ENCODE results near the gene B4GALNT4.
"Not testable (repeated sequence)": the region's sequence is repeated elsewhere in the genome, so short reads cannot be mapped to it uniquely, and the experiment has no call there.

B4GALNT4 gene

DNA sequence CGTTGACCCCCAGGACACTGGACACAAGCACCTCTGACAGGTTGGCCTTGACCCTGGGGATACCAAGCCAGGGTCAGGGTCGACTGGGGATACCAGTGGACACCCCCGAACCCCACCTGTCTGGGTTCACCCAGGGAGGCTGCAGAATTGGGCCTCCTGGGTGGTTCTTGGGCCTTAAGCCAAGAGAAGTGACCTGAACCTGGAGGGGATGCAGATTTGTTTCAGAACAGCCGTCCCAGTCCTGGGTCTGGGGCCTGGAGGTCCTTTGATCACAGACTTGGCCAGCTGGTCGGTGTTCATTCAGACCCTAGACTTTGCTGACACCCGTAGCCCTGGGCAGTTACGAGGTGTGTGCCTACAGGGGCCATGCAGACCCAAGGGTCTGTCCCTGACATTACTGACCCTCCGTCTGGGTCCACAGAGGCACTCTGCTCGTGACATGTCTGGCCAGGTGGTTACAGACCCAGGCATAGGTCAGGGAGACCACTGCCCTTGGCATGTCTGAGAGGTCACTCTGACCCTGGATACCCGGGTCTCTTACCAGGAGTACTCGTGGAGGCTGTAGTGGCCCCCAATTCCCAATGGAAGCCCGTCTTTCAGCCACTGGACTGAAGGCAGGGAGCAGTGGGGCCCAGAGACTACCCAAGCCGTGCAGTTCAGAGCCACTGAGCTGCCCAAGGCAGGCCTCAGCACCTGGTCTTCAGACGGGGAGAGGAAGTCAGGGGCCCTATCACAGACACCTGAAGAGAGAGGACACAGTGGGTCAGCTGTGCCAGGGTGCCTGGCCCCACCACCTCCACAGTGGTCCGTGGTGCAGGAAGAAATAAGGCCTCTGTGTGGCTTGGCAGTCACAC lies 39.1 kb downstream of the B4GALNT4 start:
- DNase-seq (ENCODE audit: low spot score) = no peak

DNA sequence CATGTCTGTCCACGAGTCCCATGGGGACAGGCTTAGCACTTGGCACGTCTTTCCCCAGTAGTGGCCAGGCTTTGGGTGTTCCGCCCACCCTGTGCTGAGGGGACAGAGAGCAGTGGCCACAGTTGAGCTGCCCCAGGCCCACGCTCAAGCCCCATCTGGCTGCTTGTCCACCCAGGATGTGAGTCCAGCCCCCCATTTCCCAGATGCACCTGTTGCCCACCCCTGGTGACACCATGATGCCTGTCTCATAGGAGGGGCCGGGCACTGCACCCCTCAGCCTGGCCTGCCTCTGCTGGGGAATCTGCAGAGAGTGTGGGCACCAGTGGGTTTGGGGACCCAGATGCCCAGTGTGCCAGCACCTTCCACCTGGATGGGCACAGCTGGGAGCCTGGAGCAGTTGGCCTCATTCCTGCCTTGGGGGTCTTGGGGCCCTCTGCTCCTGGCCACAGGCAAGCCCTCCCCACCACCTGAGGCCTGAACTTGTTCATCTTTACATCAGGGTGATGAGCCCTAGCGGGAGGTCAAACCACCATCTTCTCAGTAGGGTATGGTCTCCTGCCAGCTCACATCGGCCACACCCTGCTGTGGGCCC lies 39.8 kb downstream of the B4GALNT4 start:
- DNase-seq (ENCODE audit: low spot score) = no peak

DNA sequence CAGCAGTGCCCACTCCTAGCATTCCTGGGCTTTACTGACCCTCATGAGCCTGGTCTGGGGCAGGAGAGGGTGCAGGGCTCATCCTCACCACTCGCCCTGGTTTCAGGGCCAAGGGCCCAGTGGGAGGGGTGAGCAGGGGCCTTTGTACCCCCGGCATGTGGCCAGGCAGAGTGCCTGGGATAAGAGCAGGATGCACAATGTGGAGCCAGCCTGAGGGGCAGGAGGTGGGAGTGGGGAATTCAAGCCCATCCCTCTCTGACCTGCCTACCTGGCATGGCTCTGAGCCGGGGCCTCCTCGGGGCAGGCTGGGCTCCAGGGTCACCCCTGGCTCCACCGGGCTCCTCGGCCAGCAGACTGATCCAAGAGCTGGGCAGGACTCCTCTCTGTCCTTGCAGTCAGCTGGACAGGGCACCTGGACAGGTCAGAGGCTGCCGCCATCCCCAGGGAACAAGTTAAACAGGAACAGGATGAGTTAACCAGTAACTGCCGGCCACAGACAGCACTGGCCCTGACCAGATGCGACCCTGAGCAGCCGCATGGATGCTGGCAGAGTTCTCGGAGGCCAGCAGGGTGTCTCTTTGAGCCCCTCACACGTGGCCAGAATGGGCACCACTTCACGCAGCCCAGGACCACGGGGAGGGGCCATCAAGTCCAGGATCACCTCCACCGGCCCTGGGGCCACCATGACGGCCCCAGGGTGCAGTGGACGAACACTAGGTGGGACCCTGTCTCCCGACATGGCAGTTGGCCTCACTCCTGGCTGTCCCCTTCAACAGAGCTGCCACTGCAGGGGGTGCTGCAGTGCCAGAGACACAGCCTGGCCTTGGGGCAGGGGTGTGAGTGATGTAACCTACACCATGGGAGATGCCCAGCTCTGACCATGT lies 40.5 kb downstream of the B4GALNT4 start:
- DNase-seq (ENCODE audit: low spot score) = no peak

- not testable (repeated sequence) for DNase-seq (ENCODE audit: low spot score)
Observed at GRCh38 chr11:410711-411110, 41.4 kb downstream of the B4GALNT4 start.

- DNase-seq (ENCODE audit: low spot score) = not testable (repeated sequence)
Observed at GRCh38 chr11:411520-411919, 42.2 kb downstream of the B4GALNT4 start.

DNA sequence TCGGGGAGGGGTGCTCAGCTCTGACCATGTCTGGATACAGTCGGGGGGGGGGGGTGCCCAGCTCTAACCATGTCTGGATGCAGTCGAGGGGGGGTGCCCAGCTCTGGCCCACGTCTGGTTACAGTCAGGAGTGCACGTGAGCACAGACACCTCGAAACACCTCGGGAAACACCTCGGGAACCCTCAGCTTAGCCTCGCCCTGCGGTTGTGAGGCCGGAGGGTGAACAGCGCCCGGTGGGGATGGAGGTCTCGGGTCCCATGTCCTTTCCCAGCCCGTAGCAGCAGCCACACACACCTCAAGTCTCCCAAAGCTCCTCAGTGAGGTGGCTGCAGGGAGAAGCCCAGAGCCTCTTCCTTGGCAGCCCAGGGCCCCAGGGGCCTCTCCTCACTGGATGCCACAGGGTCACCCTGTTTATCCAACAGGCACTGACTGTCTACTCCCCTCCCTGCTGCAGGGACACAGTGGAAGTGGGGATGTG lies 43.4 kb downstream of the B4GALNT4 start:
- DNase-seq (ENCODE audit: low spot score) = no peak

DNA sequence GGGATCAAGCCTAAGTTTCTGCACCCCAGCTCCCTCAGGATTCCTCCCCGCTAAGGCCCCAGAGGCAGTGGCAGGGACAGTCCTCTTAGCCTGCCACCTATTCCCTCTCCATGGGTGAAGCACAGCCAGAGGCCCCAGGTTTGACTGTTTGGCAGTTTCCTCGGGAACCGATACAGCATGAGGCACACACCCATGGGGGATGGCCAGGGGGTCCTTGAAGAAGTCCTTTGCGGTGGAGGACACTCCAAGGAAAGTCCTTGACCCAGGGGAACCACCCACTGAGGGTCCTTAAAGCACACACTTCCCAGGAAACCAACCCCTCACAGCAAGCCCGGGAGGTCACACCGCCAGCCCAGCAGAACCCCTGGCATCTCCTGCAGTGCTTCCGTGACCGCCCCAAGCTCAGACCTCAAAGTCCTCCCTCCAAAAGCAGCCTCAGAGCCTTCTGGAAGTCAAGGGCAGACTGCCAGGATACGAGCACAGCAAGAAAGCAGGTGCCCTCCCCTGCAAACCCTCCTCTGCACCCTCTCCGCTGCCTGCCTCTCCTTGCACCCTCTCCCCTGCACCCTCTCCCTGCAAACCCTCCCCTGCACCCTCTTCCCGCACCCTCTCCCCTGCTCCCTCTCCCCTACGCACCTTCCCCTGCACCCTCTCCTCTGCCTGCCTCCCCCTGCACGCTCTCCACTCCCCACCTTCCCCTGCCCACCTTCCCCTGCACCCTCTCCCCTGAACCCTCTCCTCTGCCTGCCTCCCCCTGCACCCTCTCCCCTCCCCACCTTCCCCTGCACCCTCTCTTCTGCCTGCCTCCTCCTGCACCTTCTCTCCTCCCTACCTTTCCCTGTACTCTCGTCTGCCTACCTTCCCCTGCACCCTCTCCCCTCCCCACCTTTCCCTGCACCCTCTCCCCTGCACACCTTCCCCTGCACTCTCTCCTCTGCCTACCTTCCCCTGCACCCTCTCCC lies 44.1 kb downstream of the B4GALNT4 start:
- DNase-seq (ENCODE audit: low spot score) = no peak

- no peak for DNase-seq (ENCODE audit: low spot score)
Observed at GRCh38 chr11:414318-414857, 45.1 kb downstream of the B4GALNT4 start.

- no peak for DNase-seq (ENCODE audit: low spot score)
Observed at GRCh38 chr11:415640-416041, 46.3 kb downstream of the B4GALNT4 start.

- DNase-seq (ENCODE audit: low spot score) = no peak
Observed at GRCh38 chr11:416051-416756, 46.9 kb downstream of the B4GALNT4 start.

DNA sequence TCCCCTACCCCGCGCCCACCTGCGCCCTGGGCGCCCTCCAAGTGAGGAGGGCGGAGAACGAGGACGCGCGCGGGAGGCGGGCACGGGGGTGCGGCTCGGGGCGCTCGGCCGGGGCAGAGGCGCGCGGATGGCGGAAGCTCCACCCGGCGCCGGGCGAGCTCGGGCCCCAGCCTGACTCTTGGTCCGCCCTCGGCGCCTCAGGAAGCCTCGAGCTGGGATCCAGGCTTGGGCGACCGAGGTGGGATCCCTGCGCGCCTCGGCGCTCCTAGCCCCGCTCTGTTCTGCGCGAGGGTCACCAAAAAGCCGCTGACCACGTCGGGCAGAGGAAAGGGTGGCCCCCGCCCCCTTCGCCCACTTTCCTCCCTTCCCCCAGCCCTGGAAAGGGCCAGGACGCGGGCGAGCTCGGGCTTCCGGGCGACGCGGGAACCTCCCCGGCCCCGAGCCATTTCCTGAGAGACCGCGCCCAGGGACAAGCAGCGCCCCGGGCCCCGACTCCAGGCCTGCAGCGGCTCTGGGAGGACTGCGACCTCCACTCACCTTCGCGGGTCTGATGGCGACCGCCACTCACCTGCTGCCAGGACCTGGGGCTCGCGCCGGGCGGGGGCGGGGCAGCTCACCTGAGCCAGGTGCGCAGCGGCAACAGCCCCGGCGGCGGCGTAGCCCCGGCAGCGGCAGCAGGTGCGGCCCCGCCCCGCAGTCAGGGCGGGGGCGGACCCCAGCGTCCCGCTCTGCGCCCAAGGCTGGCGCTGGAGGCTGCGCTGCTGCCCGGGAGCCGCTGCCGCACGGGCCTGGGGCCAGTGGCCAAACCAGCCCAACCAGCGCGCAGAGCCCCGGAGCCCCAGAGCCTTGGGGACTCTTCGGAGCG lies 47.7 kb downstream of the B4GALNT4 start:
- no peak for DNase-seq (ENCODE audit: low spot score)

DNA sequence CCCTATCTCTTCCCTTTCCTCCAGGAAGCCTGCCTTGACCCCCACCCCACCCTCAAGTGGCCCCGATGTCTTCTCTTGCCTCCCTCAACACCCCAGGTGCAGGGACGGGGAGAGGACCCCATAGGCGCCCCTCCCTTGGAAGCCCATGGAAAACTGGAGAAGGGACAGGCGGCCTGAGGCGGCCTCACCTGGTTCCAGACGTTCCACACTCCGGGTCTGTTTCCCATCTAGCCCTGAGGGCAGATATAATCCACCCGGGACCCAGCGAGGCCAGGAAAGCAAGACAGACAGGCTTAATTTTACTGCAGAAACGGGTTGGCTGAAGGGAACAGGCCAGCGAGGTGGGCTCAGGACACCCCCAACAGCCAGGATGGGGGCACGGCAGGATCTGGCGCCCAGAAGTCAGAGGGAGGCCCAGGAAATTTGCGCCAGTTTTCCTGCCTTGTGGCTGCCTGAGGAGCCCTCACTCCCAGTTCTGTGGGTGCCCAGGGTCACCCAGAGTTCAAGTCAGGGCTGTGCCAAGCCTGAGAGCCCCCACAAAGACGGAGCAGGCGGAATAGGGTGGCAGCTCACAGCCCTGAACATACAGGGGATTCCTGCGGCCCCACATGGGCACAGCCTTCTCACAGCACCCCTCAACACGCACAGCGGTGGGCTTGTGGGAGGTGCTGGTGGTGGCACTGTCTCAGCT lies 48.5 kb downstream of the B4GALNT4 start:
- no peak for DNase-seq (ENCODE audit: low spot score)

DNA sequence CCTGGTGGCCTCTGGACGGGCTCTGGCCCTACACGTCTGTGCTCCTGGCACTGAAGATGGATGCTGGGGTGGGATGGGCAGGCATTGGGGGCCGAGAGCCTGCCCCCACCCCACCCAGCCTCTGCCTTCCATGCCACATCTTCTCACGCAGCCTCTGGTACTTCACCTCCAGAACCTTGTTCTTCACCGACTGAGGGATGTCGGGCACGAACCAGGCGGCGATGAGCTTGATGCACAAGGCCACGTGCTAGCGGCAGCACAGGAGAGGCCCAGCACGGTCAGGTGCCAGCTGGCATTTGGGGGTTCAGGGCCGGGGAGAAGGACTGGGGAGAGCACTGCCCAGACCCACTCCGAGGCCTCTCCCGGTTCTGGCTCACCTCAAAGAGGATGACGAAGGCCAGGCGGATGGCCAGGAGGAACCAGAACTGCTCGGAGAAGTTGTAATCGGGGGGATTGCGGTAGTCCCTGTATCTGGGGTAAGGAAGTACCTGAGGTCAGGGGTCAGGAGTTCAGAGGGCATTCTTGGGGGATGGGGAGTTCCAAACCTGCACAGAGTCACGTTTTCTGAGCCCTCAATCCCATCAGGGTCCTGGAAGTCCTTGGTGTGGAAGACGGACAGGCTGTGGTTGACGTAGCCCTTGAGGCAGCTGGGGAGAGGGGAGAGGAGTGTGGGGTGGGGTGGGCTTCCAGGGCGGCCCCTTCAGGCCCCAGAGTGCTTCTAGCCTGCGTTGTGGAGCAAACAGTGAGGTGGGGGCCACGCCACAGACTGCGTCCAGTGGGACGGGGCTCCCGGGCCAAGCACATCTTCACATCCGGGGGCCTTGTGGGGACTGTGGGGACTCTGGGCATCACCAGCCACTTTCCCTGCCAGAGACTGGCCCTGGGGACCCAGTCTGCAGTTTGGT lies 49.3 kb downstream of the B4GALNT4 start:
- no peak for DNase-seq (ENCODE audit: low spot score)

- no peak for DNase-seq (ENCODE audit: low spot score)
Observed at GRCh38 chr11:419248-420005, 50.1 kb downstream of the B4GALNT4 start.

DNA sequence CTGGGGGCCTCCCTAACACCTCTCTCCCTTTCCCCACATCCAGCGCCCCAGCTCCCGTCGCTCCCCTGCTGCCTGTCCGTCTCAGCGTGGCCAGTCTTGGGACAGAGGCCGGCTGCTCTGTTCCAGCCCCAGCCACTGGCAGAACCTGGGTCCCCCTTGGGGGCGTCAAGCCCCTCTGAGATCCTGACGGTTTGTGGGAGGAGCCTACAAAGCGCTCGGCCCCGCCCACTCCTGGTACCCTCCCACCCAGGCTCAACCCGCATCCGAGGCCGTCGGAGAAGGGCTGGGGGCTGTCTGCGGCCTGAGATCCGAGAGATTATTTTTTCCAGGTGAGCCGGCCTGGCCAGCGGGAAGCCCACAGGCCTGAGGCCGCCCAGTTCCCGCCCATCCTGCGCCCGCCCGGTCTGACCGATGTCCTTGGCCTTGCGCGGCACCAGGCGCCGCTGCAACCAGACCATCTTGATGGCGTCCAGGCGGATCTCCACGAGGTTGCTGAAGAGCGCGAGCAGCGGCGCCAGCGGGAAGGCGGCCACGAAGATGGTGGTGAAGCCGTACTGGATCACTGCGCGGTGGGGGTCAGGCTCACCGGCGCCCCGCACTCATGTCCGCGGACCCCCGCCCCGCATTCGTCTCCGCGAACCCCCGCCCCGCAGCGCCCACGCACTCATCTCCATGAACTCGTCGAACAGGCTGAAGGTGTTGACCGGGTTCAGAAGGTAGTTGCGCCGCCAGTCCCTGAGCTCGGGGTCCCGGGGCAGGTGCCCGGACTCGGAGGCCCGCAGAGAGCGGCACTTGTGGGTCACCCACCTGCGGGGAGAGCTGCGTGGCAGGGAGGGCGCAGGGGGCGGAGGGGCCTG lies 51.0 kb downstream of the B4GALNT4 start:
- no peak for DNase-seq (ENCODE audit: low spot score)

GRCh38 chr11:420911-421321 lies 51.6 kb downstream of the B4GALNT4 start:
- DNase-seq (ENCODE audit: low spot score) = no peak

All from activated CD4-positive, alpha-beta T cell treated with anti-CD3 and anti-CD28 coated beads, Interleukin-2, Interleukin-4, amounts not matched to agents 100 ng/mL and 50 ng/mL, durations not matched to agents 16 hours and 8 hours (primary cell).